K562 (cell line): ENCODE measurements around the gene PMEPA1. TPM values are rescaled to one million over a fixed set of nuclear protein-coding genes. Genes with fewer than 3 reads are reported as not detected.

Experiments
- ATAC-seq: fragments of 200-7000 bp; cut with Tn5 transposase; 3 replicates; pipeline ENCODE4 v1.9.1; 2020; ENCODE audit warnings: moderate library complexity
- BruUV-seq: library from RNA; stranded (reverse); fragments of 400-500 nt; replicated peaks from 2 replicates; lab custom pipeline; 2021; lab: Mats Ljungman, UMichigan
- CTCF ChIA-PET: fragments of 300-600 bp; formaldehyde crosslinking; extraction: SDS; loops from one replicate; lab custom pipeline; 2021; ENCODE audit warnings: low intra/inter-chr PET ratio; lab: Yijun Ruan, JAX
- POLR2A ChIA-PET: fragments of 300-600, 350-650 bp; sonication (Branson Sonifier 250); formaldehyde crosslinking; extraction: SDS; loops from one replicate; lab custom pipeline; 2021; ENCODE audit warnings: antibody characterized with exemption, inconsistent platforms; lab: Yijun Ruan, JAX
- DNase-seq, 4 experiments: peaks; one replicate each; pipeline versions ENCODE4 v3.0.0 to v3.0.0-alpha.2; 2011 to 2018; ENCODE audit warnings: low spot score in 3 of 4, mixed read lengths in 3 of 4; ENCODE audit errors: extremely low read depth in 1 of 4
- FAIRE-seq: peaks from 2 replicates; lab custom pipeline; 2011; peaks lifted over from hg19 to GRCh38; lab: Jason Lieb, UNC
- H2AFZ ChIP-seq: 2 replicates; pipeline ENCODE4 v1.6.0; 2011; ENCODE audit warnings: low read depth, low read length, control low read depth, inconsistent platforms
- H3K27ac ChIP-seq: fragments of 200-600 bp; 3 replicates; pipeline ENCODE4 v1.8.0; 2011; ENCODE audit warnings: low read depth, mild to moderate bottlenecking, control low read depth, inconsistent platforms, low read length, moderate library complexity, mixed read lengths; ENCODE audit errors: extremely low read depth
- H3K27me3 ChIP-seq, 2 experiments: fragments of 300-600 bp in 1 of 2; 2 replicates in 1 of 2; 3 replicates in 1 of 2; pipeline versions ENCODE4 v1.6.0 to v1.8.0; 2011; ENCODE audit warnings: inconsistent platforms in 2 of 2, low read length in 2 of 2, mild to moderate bottlenecking in 1 of 2, mixed read lengths in 1 of 2, moderate library complexity in 1 of 2; ENCODE audit not compliant: control insufficient read depth in 2 of 2, insufficient read depth in 2 of 2
- H3K36me3 ChIP-seq: fragments of 300-600 bp; 3 replicates; pipeline ENCODE4 v1.8.0; 2011; ENCODE audit warnings: mild to moderate bottlenecking, low read length, inconsistent platforms; ENCODE audit not compliant: control insufficient read depth, insufficient read depth
- H3K4me1 ChIP-seq, 2 experiments: fragments of 200-600 bp in 1 of 2; replicated peaks in 1 of 2; 2 replicates in 1 of 2; 3 replicates in 1 of 2; pipeline versions ENCODE4 v1.5.1 to v1.8.0; 2011; ENCODE audit warnings: inconsistent platforms in 2 of 2, low read length in 2 of 2, mild to moderate bottlenecking in 1 of 2, mixed read lengths in 1 of 2, moderate library complexity in 1 of 2; ENCODE audit not compliant: control insufficient read depth in 2 of 2, insufficient read depth in 2 of 2
- H3K4me2 ChIP-seq: 2 replicates; pipeline ENCODE4 v1.6.1; 2011; ENCODE audit warnings: low read length, control low read depth, inconsistent platforms, mixed read lengths; ENCODE audit not compliant: insufficient read depth
- H3K4me3 ChIP-seq: fragments of 200-600 bp; sonication (generic), shearing (Covaris generic); 2 replicates; pipeline ENCODE4 v1.5.1; 2016; ENCODE audit warnings: control low read depth, inconsistent platforms
- H3K79me2 ChIP-seq: fragments of 200-600 bp; 3 replicates; pipeline ENCODE4 v1.8.0; 2011; ENCODE audit warnings: low read length, inconsistent platforms; ENCODE audit not compliant: control insufficient read depth, insufficient read depth
- H3K9ac ChIP-seq, 2 experiments: 2 replicates each; pipeline versions ENCODE4 v1.6.0 to v1.6.1; 2011; ENCODE audit warnings: low read depth in 2 of 2, low read length in 2 of 2, control low read depth in 1 of 2, inconsistent platforms in 1 of 2, mild to moderate bottlenecking in 1 of 2, mixed read lengths in 1 of 2; ENCODE audit not compliant: insufficient read depth in 1 of 2
- H3K9me1 ChIP-seq: one replicate; pipeline ENCODE4 v1.6.0; 2011; ENCODE audit warnings: inconsistent platforms, mild to moderate bottlenecking, low read length, moderate library complexity; ENCODE audit not compliant: control insufficient read depth, insufficient read depth
- H3K9me3 ChIP-seq: replicated peaks from 2 replicates; pipeline ENCODE4 v1.5.1; 2011; ENCODE audit warnings: low read depth, low read length, inconsistent platforms; ENCODE audit not compliant: control insufficient read depth, insufficient read depth
- H4K20me1 ChIP-seq: replicated peaks from 2 replicates; pipeline ENCODE4 v1.6.1; 2011; ENCODE audit warnings: low read length, inconsistent platforms, mixed read lengths; ENCODE audit not compliant: control insufficient read depth, insufficient read depth
- CREBBP ChIP-seq: IDR thresholded peaks from one replicate; pipeline ENCODE4 v1.6.1; 2012; ENCODE audit warnings: low read depth, mild to moderate bottlenecking, control low read depth, inconsistent platforms, low read length
- KDM4B ChIP-seq, 2 experiments: fragments of 450-650 bp in 1 of 2; sonication (generic) in 1 of 2; IDR thresholded peaks; 2 replicates each; pipeline ENCODE4 v1.6.1; 2016 to 2017; ENCODE audit warnings: borderline replicate concordance in 2 of 2, antibody characterized with exemption in 1 of 2, low read depth in 1 of 2, mild to moderate bottlenecking in 1 of 2
- KHSRP ChIP-seq: fragments of 450-650 bp; IDR thresholded peaks from 2 replicates; pipeline ENCODE4 v1.6.1; 2017
- TAF15 ChIP-seq: fragments of 200-400 bp; formaldehyde crosslinking; IDR thresholded peaks from 2 replicates; pipeline ENCODE4 v1.6.1; 2017; ENCODE audit warnings: mild to moderate bottlenecking, low read depth, low read length, moderate library complexity
- TBL1XR1 ChIP-seq, 2 experiments: IDR thresholded peaks; 2 replicates each; pipeline ENCODE4 v1.6.1; 2012; ENCODE audit warnings: improper control_type of control experiment in 2 of 2, low read length in 2 of 2, mild to moderate bottlenecking in 1 of 2
- YY1 ChIP-seq, 3 experiments: IDR thresholded peaks; 2 replicates each; pipeline ENCODE4 v1.6.1; 2011; ENCODE audit warnings: low read length in 2 of 3, mild to moderate bottlenecking in 2 of 3, moderate library complexity in 2 of 3, borderline replicate concordance in 1 of 3, control low read depth in 1 of 3, low read depth in 1 of 3; ENCODE audit not compliant: insufficient read depth in 3 of 3, insufficient replicate concordance in 2 of 3, control insufficient read depth in 1 of 3, insufficient read length in 1 of 3; ENCODE audit errors: extremely low read depth in 1 of 3
- WGBS: fragments of 100-300 bp; shearing (Covaris generic); methylation state at CpG from one replicate; pipeline ENCODE4 v1.1.6; 2016; ENCODE audit warnings: low coverage, mixed read lengths; ENCODE audit not compliant: insufficient coverage; ENCODE audit errors: missing lambda C conversion rate; 5-methylcytosine and 5-hydroxymethylcytosine counted together
- in situ Hi-C: fragments of 300-500 bp; cut with MboI; formaldehyde crosslinking; loops from 4 replicates; pipeline ENCODE4 v1.15.0; 2018; ENCODE audit warnings: inconsistent platforms, mixed read lengths
- intact Hi-C: fragments of 100-400 bp; cut with micrococcal nuclease; formaldehyde crosslinking; loops from 2 replicates; pipeline ENCODE4 v1.14.2; 2022
- polyA plus RNA-seq, 8 experiments: library from polyadenylated mRNA; depleted of rRNA in 4 of 8; stranded (reverse) in 5 of 8; unstranded in 3 of 8; fragments of >200 nt; fragmentation: Nextera tagmentation in 2 of 8; fragmentation: Illumina TruSeq in 1 of 8; extraction: Ambion mirVana in 2 of 8; extraction: Trizol in 1 of 8; gene quantifications; 2 replicates each; pipeline versions ENCODE4 v1.2.1 to v1.2.3, GENCODE V29; 2011 to 2014; ENCODE audit warnings: inconsistent platforms in 1 of 8, missing spikeins in 1 of 8
- total RNA-seq, 7 experiments: library from RNA; depleted of rRNA in 6 of 7; stranded (reverse); fragments of >200 nt in 6 of 7; fragmentation: Illumina TruSeq in 2 of 7; extraction: Trizol in 2 of 7; gene quantifications; 2 replicates each; pipeline versions ENCODE4 v1.2.1 to v1.2.3, GENCODE V29; 2011 to 2021; ENCODE audit warnings: low replicate concordance in 1 of 7
- TF ChIP-seq, protein P1 (sequence below), 2 experiments: fragments of 450-650 bp in 1 of 2; IDR thresholded peaks; 2 replicates each; pipeline ENCODE4 v1.6.1; 2011 to 2017; ENCODE audit warnings: low read depth in 2 of 2, antibody characterized with exemption in 1 of 2, borderline replicate concordance in 1 of 2, low read length in 1 of 2, mild to moderate bottlenecking in 1 of 2, mixed read lengths in 1 of 2; ENCODE audit not compliant: control insufficient read depth in 1 of 2
- TF ChIP-seq, protein P2 (sequence below): sonication (generic); formaldehyde crosslinking; IDR thresholded peaks from 2 replicates; pipeline ENCODE4 v1.9.0; 2022; ENCODE audit warnings: mild to moderate bottlenecking, missing genetic modification reagents
- TF ChIP-seq, protein P3 (sequence below), 3 experiments: fragments of 200-800 bp in 1 of 3; sonication (Bioruptor generic) in 1 of 3; sonication (generic) in 1 of 3; formaldehyde crosslinking in 1 of 3; IDR thresholded peaks; 2 replicates each; pipeline versions ENCODE4 v1.6.1 to v1.8.0; 2016 to 2022; ENCODE audit warnings: mild to moderate bottlenecking in 2 of 3, missing compliant biosample characterization in 2 of 3, missing genetic modification characterization in 2 of 3, missing genetic modification reagents in 1 of 3
- TF ChIP-seq, protein P4 (sequence below): fragments of 250-450 bp; sonication (Bioruptor Pico); IDR thresholded peaks from 2 replicates; pipeline ENCODE4 v1.4.0; 2020; ENCODE audit warnings: borderline replicate concordance

Gene PMEPA1
- total and polyA plus RNA-seq, 9 of the 15 experiments (the other 6 are each of a cell fraction or from before 2014, with no cell fraction given) = 0.16 TPM; not detected in 8

DNA sequence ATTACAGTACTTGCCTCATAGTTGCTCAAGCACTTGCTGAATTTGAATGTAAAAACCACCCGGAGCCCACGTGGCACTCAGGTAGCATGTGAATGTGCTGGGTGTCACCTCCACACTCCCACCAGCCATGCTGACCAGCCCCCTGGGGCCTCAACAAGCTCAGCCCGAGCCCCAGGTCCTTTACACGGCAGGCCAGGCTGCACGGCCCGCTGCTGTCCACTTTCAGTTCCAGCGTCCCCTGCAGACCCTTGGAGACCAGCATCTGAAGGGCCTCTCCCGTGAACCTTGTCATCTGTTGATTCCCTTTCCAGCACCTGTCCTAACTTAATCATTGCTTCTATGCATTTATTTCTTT, 56.3 kb downstream of the PMEPA1 start:
- Histone ChIP-seq H3K27me3 (peaks cover 38 to 82% of the 10 kb centered on the region in 2 experiments; a peak in 4 of 5 replicates), H3K9me3 (no peaks in the 10 kb centered on the region), H3K9me1 (no peaks in the 10 kb centered on the region), H3K4me2 (no peak overlapping the region), H3K36me3 (no peaks in the 10 kb centered on the region), H3K4me1 (peaks cover 0 to 16% of the 10 kb centered on the region in 2 experiments; a peak in 1 of 5 replicates), H3K79me2 (no peaks in the 10 kb centered on the region), H3K4me3 (no peak overlapping the region), H3K27ac (no peak overlapping the region), H2AFZ (no peak overlapping the region), H4K20me1 (0 out of 2 replicates have a peak, but pooled peaks cover 9% of the 10 kb centered on the region), H3K9ac (no peak overlapping the region)
- no peak for ATAC-seq
- FAIRE-seq = no peak
- no TSS peak for BruUV-seq
- POLR2A ChIA-PET = no interaction called here
- intact Hi-C loops (loop anchor here (1.0 to 10.0 kb wide), 2 partner anchors 31 to 191 kb away; no protein-coding TSS in a partner anchor), in situ Hi-C loops (no loop called here)
- 0% methylated on average over 8 of the region's 8 CpGs for WGBS
- DNase-seq = no peak
- CTCF ChIA-PET = interaction anchor here (1.2 to 3.1 kb wide), 4 partner anchors 57 to 557 kb away, joined by 3 to 32 read pairs (median 10); no protein-coding TSS in a partner anchor
- TF ChIP-seq, protein P1, sequence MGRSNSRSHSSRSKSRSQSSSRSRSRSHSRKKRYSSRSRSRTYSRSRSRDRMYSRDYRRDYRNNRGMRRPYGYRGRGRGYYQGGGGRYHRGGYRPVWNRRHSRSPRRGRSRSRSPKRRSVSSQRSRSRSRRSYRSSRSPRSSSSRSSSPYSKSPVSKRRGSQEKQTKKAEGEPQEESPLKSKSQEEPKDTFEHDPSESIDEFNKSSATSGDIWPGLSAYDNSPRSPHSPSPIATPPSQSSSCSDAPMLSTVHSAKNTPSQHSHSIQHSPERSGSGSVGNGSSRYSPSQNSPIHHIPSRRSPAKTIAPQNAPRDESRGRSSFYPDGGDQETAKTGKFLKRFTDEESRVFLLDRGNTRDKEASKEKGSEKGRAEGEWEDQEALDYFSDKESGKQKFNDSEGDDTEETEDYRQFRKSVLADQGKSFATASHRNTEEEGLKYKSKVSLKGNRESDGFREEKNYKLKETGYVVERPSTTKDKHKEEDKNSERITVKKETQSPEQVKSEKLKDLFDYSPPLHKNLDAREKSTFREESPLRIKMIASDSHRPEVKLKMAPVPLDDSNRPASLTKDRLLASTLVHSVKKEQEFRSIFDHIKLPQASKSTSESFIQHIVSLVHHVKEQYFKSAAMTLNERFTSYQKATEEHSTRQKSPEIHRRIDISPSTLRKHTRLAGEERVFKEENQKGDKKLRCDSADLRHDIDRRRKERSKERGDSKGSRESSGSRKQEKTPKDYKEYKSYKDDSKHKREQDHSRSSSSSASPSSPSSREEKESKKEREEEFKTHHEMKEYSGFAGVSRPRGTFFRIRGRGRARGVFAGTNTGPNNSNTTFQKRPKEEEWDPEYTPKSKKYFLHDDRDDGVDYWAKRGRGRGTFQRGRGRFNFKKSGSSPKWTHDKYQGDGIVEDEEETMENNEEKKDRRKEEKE (IDR thresholded peaks at IDR 0.05; ENCODE audit: borderline replicate concordance in 1 of 2, control insufficient read depth in 1 of 2, low read depth in 2 of 2, low read length in 1 of 2) = no peak
- TF ChIP-seq, protein P2, sequence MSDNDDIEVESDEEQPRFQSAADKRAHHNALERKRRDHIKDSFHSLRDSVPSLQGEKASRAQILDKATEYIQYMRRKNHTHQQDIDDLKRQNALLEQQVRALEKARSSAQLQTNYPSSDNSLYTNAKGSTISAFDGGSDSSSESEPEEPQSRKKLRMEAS (CRISPR knock-in tag) = no peak
- TF ChIP-seq CREBBP (no peak), KDM4B (IDR thresholded peaks at IDR 0.05; ENCODE audit: borderline replicate concordance in 2 of 2, low read depth in 1 of 2) (no peak), TAF15 (no peak), YY1 (IDR thresholded peaks at IDR 0.05; ENCODE audit: borderline replicate concordance in 1 of 3, control insufficient read depth in 1 of 3, extremely low read depth in 1 of 3, insufficient read depth in 3 of 3, insufficient read length in 1 of 3, insufficient replicate concordance in 2 of 3, low read depth in 1 of 3, low read length in 2 of 3) (no peak), KHSRP (no peak), TBL1XR1 (IDR thresholded peaks at IDR 0.05; ENCODE audit: low read length in 2 of 2) (no peak)
- TF ChIP-seq, protein P3, sequence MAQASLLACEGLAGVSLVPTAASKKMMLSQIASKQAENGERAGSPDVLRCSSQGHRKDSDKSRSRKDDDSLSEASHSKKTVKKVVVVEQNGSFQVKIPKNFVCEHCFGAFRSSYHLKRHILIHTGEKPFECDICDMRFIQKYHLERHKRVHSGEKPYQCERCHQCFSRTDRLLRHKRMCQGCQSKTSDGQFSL (CRISPR knock-in tag; IDR thresholded peaks at IDR 0.05) = no peak
- TF ChIP-seq, protein P3 (tag; IDR thresholded peaks at IDR 0.05) = no peak
- TF ChIP-seq, protein P4, sequence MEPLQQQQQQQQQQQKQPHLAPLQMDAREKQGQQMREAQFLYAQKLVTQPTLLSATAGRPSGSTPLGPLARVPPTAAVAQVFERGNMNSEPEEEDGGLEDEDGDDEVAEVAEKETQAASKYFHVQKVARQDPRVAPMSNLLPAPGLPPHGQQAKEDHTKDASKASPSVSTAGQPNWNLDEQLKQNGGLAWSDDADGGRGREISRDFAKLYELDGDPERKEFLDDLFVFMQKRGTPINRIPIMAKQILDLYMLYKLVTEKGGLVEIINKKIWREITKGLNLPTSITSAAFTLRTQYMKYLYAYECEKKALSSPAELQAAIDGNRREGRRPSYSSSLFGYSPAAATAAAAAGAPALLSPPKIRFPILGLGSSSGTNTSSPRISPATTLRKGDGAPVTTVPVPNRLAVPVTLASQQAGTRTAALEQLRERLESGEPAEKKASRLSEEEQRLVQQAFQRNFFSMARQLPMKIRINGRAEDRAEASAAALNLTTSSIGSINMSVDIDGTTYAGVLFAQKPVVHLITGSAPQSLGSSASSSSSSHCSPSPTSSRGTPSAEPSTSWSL (CRISPR knock-in tag) = no peak
